Esophagus muscularis mucosa (tissue), 3 donors: ENCODE data around the gene PLA2G4F.

ENCODE experiments used
- POLR2A ChIP-seq: fragments of 450-650 bp; IDR thresholded peaks from one replicate; pipeline ENCODE4 v1.6.1; 2017; ENCODE audit warnings: antibody characterized with exemption, moderate library complexity, mild to moderate bottlenecking, low read depth
- POLR2AphosphoS5 ChIP-seq, 2 donors: sonication (generic); formaldehyde crosslinking; IDR thresholded peaks; one replicate each; pipeline ENCODE4 v1.6.1; 2017; ENCODE audit warnings: antibody characterized with exemption in 2 of 2
- TF ChIP-seq, protein P1 (sequence below), 3 experiments: fragments of 200-600 bp in 2 of 3; fragments of 450-650 bp in 1 of 3; sonication (generic) in 2 of 3; IDR thresholded peaks; one replicate each; pipeline ENCODE4 v1.5.1; 2017 to 2019; ENCODE audit warnings: antibody characterized with exemption in 3 of 3, mild to moderate bottlenecking in 2 of 3, moderate library complexity in 1 of 3

DNA sequence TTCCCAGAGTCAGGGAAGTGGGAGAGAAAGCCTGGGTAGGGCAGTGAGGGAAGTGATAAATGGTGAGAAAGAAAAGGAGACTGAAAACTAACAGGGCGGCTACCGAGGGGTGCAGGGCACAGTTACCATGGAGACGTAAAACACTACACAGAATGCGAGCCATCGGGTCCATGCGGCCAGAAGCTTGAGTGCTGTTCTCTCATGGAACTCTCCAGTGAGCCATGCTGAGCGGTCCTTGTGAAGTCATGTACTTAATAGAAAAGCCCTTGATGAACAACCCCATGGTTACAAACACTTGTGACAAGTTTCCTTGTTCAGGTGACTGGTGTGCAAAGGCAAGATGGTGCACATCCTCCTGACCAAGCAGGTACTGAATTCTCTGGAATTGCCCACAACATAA, 3.7 kb upstream of the PLA2G4F start:
- TF ChIP-seq, protein P1, sequence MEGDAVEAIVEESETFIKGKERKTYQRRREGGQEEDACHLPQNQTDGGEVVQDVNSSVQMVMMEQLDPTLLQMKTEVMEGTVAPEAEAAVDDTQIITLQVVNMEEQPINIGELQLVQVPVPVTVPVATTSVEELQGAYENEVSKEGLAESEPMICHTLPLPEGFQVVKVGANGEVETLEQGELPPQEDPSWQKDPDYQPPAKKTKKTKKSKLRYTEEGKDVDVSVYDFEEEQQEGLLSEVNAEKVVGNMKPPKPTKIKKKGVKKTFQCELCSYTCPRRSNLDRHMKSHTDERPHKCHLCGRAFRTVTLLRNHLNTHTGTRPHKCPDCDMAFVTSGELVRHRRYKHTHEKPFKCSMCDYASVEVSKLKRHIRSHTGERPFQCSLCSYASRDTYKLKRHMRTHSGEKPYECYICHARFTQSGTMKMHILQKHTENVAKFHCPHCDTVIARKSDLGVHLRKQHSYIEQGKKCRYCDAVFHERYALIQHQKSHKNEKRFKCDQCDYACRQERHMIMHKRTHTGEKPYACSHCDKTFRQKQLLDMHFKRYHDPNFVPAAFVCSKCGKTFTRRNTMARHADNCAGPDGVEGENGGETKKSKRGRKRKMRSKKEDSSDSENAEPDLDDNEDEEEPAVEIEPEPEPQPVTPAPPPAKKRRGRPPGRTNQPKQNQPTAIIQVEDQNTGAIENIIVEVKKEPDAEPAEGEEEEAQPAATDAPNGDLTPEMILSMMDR (IDR thresholded peaks at IDR 0.05) = no peak
- TF ChIP-seq POLR2A (no peak), POLR2AphosphoS5 (IDR thresholded peaks at IDR 0.05) (no peak)
